MM.1S (cell line): Measurements from ENCODE around the gene TNK2.

Experiments used
- DNase-seq: peaks from one replicate; pipeline ENCODE4 v3.0.0-alpha.2; 2015
- H2AFZ ChIP-seq: fragments of 300-600 bp; sonication (generic); 2 replicates; pipeline ENCODE4 v1.6.0; 2016; ENCODE audit warnings: antibody characterized with exemption, low read length
- H3F3A ChIP-seq: fragments of 300-600 bp; sonication (generic); 2 replicates; pipeline ENCODE4 v1.6.1; 2016; ENCODE audit warnings: mild to moderate bottlenecking, antibody characterized with exemption, low read length, moderate library complexity, mixed read lengths; ENCODE audit not compliant: insufficient read depth
- H3K27ac ChIP-seq: fragments of 300-600 bp; sonication (generic); 2 replicates; pipeline ENCODE4 v1.5.1; 2016; ENCODE audit warnings: mild to moderate bottlenecking, low read length
- H3K27me3 ChIP-seq: fragments of 300-600 bp; sonication (generic); replicated peaks from 2 replicates; pipeline ENCODE4 v1.6.0; 2016; ENCODE audit warnings: low read length; ENCODE audit not compliant: insufficient read depth
- H3K36me3 ChIP-seq: fragments of 300-600 bp; sonication (generic); replicated peaks from 2 replicates; pipeline ENCODE4 v1.6.1; 2016; ENCODE audit warnings: mild to moderate bottlenecking, low read length, mixed read lengths; ENCODE audit not compliant: insufficient read depth
- H3K4me1 ChIP-seq: fragments of 300-600 bp; sonication (generic); 2 replicates; pipeline ENCODE4 v1.6.1; 2016; ENCODE audit warnings: low read length, mixed read lengths
- H3K4me2 ChIP-seq: fragments of 300-600 bp; sonication (generic); 2 replicates; pipeline ENCODE4 v1.6.0; 2016; ENCODE audit warnings: low read depth, low read length
- H3K4me3 ChIP-seq: fragments of 300-600 bp; sonication (generic); 2 replicates; pipeline ENCODE4 v1.5.1; 2016; ENCODE audit warnings: low read length, mixed read lengths
- H3K79me2 ChIP-seq: fragments of 300-600 bp; sonication (generic); 2 replicates; pipeline ENCODE4 v1.6.1; 2016; ENCODE audit warnings: mixed run types, low read length, mixed read lengths
- H3K9ac ChIP-seq: fragments of 300-600 bp; sonication (generic); 2 replicates; pipeline ENCODE4 v1.6.1; 2016; ENCODE audit warnings: low read length, mixed read lengths
- H3K9me2 ChIP-seq: fragments of 300-600 bp; sonication (generic); replicated peaks from 2 replicates; pipeline ENCODE4 v1.6.1; 2016; ENCODE audit warnings: mild to moderate bottlenecking, low read length, mixed read lengths; ENCODE audit not compliant: insufficient read depth
- H3K9me3 ChIP-seq: fragments of 300-600 bp; sonication (generic); replicated peaks from 2 replicates; pipeline ENCODE4 v1.6.1; 2016; ENCODE audit warnings: mild to moderate bottlenecking, low read length, mixed read lengths; ENCODE audit not compliant: insufficient read depth
- H4K20me1 ChIP-seq: fragments of 300-600 bp; sonication (generic); 2 replicates; pipeline ENCODE4 v1.6.1; 2016; ENCODE audit warnings: mild to moderate bottlenecking, low read length, moderate library complexity, mixed read lengths; ENCODE audit not compliant: insufficient read depth
- EZH2 ChIP-seq: fragments of 300-600 bp; sonication (generic); optimal IDR thresholded peaks from 2 replicates; pipeline ENCODE3; 2017; ENCODE audit warnings: low read depth, mild to moderate bottlenecking, antibody characterized with exemption, low read length, mixed read lengths
- EZH2phosphoT487 ChIP-seq: fragments of 300-600 bp; sonication (generic); IDR thresholded peaks from 2 replicates; pipeline ENCODE4 v1.6.1; 2018; ENCODE audit warnings: antibody characterized with exemption, low read length
- TF ChIP-seq, protein P1 (sequence below): fragments of 300-600 bp; sonication (generic); IDR thresholded peaks from 2 replicates; pipeline ENCODE4 v1.5.1; 2016; ENCODE audit warnings: antibody characterized with exemption, low read length, mixed read lengths

Gene TNK2

DNA sequence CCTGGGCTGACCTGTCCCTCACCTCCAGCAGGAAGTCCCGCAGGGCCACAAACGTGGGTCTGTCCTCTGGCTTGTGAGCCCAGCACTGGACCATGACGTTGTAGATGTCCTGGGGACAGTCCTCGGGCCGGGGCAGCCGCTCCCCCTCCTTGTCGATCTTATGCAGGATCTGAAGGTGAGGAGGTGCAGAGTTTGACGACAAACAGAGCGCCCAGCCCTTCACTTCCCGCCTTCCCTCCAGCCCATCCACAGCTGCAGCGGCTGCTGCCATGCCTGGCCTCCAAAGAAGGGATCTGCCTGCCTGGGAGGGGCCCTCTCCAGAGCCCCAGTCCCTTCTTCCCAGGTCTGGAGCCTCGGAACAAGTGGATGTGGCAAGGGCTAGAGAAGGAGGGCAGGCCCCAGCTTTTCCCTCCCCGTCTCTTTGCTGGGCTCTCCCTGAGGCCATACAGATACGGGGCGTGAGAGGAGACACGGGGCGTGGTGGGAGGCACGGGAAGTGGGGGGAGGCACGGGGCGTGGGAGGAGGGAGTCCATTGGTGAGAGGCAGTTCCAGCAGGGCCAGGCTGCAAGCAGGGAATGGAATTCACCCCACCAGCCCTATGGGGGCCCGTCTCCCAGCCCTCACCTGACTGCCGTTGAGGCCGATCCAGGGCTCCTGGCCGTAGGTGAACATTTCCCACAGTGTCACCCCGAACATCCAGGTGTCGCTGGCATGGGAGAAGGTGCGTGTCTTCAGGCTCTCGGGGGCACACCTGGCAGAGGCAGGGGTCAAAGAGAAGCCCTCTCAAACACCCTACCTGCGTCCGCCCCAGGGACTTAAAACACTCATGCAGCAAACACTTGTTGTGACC lies 29.7 kb downstream of the TNK2 start:
- H3K27ac ChIP-seq = no peak overlapping the region
- peaks cover 17% of the 10 kb centered on the region for H3K79me2 ChIP-seq
- no peak overlapping the region for H3K4me3 ChIP-seq
- H2AFZ ChIP-seq = no peak overlapping the region
- no peaks in the 10 kb centered on the region for H4K20me1 ChIP-seq
- H3K4me2 ChIP-seq = no peak overlapping the region
- no peaks in the 10 kb centered on the region for H3K9me3 ChIP-seq
- no peaks in the 10 kb centered on the region for H3K9me2 ChIP-seq
- H3F3A ChIP-seq = no peaks in the 10 kb centered on the region
- no peak overlapping the region for H3K9ac ChIP-seq
- no peak for TF ChIP-seq EZH2
- no peaks in the 10 kb centered on the region for H3K4me1 ChIP-seq
- no peaks in the 10 kb centered on the region; the same call in 1 of the 2 replicates for H3K36me3 ChIP-seq
- no peak for DNase-seq
- no peaks in the 10 kb centered on the region for H3K27me3 ChIP-seq

DNA sequence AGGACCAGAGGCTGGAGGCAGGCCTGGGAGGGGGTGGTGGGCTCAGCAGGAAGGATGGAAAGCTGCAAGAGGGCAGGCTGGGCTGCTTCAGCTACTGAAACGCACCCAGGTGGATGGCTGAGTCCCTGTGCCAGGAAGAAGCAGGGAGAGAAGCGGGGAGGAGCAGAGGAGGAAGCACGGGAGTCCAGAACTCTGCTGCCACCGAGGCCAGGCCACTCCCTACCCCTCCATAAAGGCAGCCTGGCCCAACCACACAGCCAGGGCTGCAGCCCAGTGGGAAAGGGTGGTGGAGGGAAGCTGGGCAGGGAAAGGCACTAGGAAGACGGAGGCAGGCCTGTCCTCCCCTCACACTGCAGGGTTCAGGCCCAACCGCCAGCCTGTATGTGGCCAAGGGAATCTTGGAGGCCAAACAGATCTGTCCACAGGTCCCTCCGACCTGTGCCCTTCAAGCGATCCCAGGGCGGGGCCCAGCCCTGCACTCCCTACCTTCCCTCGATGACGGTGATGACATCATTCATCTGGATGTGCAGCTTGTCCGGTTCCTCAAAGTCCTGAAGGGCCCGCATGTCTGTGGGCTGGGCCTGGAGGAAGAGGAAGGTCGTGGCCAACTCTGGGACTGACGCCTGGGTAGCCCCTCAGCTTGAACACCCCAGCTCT lies 30.5 kb downstream of the TNK2 start:
- H3K9me3 ChIP-seq = no peaks in the 10 kb centered on the region
- H3F3A ChIP-seq = no peaks in the 10 kb centered on the region
- H4K20me1 ChIP-seq = no peaks in the 10 kb centered on the region
- no peak overlapping the region for H3K4me2 ChIP-seq
- no peak for TF ChIP-seq EZH2phosphoT487
- no peak for TF ChIP-seq EZH2
- no peaks in the 10 kb centered on the region for H3K9me2 ChIP-seq
- H2AFZ ChIP-seq = no peak overlapping the region
- no peak overlapping the region for H3K4me3 ChIP-seq
- H3K36me3 ChIP-seq = no peaks in the 10 kb centered on the region; the same call in 1 of the 2 replicates
- H3K9ac ChIP-seq = no peak overlapping the region
- H3K27me3 ChIP-seq = no peaks in the 10 kb centered on the region
- H3K4me1 ChIP-seq = no peaks in the 10 kb centered on the region
- H3K27ac ChIP-seq = no peak overlapping the region
- peaks cover 17% of the 10 kb centered on the region for H3K79me2 ChIP-seq
- DNase-seq = no peak

GRCh38 chr3:195877136-195877715 lies 31.1 kb downstream of the TNK2 start:
- Histone ChIP-seq H3K79me2 (peaks cover 17% of the 10 kb centered on the region), H3K4me1 (no peaks in the 10 kb centered on the region), H3F3A (no peaks in the 10 kb centered on the region), H3K27me3 (no peaks in the 10 kb centered on the region), H3K9me2 (no peaks in the 10 kb centered on the region), H4K20me1 (no peaks in the 10 kb centered on the region), H3K4me3 (no peak overlapping the region), H3K9me3 (no peaks in the 10 kb centered on the region), H3K27ac (no peak overlapping the region), H3K4me2 (no peak overlapping the region), H3K9ac (no peak overlapping the region), H3K36me3 (no peaks in the 10 kb centered on the region; the same call in 1 of the 2 replicates), H2AFZ (no peak overlapping the region)
- TF ChIP-seq EZH2phosphoT487 = no peak
- no peak for TF ChIP-seq EZH2
- TF ChIP-seq, protein P1, sequence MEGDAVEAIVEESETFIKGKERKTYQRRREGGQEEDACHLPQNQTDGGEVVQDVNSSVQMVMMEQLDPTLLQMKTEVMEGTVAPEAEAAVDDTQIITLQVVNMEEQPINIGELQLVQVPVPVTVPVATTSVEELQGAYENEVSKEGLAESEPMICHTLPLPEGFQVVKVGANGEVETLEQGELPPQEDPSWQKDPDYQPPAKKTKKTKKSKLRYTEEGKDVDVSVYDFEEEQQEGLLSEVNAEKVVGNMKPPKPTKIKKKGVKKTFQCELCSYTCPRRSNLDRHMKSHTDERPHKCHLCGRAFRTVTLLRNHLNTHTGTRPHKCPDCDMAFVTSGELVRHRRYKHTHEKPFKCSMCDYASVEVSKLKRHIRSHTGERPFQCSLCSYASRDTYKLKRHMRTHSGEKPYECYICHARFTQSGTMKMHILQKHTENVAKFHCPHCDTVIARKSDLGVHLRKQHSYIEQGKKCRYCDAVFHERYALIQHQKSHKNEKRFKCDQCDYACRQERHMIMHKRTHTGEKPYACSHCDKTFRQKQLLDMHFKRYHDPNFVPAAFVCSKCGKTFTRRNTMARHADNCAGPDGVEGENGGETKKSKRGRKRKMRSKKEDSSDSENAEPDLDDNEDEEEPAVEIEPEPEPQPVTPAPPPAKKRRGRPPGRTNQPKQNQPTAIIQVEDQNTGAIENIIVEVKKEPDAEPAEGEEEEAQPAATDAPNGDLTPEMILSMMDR = no peak
- no peak for DNase-seq

DNA sequence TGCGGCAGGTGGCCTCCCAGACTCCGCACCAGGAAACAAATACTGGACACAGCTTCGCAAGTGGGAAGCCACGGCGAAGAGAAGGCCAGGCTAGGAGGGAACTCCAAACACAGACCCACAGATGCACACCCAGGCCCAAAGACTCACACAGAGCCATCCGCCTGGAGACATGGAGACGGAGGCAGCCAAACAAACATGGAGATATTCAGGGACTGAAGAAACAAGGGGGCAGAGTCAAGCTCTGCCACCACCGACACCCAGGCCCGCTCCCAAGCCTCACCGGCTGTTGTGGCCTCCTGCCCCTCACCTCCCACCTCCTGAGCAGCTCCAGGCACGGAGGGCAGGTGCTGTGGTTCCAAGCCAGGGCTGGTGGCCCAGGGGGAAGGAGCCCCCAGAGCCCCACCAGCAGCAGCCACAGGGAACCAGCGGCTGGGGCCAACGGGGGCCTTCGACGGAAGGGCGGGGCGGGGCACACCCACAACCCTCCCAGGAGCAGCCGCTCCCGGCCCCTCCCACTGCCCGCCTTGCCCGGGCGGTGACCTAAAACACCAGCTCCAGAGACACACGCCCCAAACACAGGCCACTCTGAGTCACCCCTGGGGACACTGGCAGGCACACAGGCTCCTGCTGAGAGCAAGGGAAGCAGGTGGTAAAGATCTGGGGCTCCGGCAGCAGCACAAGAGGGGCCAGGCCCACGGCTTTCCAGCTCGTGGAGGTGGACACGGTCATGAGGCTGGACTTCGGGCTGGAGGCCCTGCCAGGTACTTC lies 31.9 kb downstream of the TNK2 start:
- no peak overlapping the region for H3K27ac ChIP-seq
- no peaks in the 10 kb centered on the region for H4K20me1 ChIP-seq
- H3K9me2 ChIP-seq = no peaks in the 10 kb centered on the region
- H3K9me3 ChIP-seq = no peaks in the 10 kb centered on the region
- no peaks in the 10 kb centered on the region for H3K36me3 ChIP-seq
- no peaks in the 10 kb centered on the region for H3F3A ChIP-seq
- H3K9ac ChIP-seq = no peak overlapping the region
- no peak overlapping the region for H3K4me3 ChIP-seq
- H3K4me2 ChIP-seq = no peak overlapping the region
- peaks cover 17% of the 10 kb centered on the region for H3K79me2 ChIP-seq
- DNase-seq = no peak
- TF ChIP-seq EZH2 = no peak
- no peak for TF ChIP-seq EZH2phosphoT487
- TF ChIP-seq, protein P1 = no peak
- no peaks in the 10 kb centered on the region for H3K27me3 ChIP-seq
- no peak overlapping the region for H2AFZ ChIP-seq
- H3K4me1 ChIP-seq = no peaks in the 10 kb centered on the region
